Measurements from ENCODE around the gene CXCL13.
"Not testable (repeated sequence)": the region's sequence is repeated elsewhere in the genome, so short reads cannot be mapped to it uniquely, and the experiment has no call there.

The CXCL13 gene

GRCh38 chr4:77613267-77613666, 7.6 kb downstream of the CXCL13 start:
- DNase-seq = no peak

GRCh38 chr4:77615153-77615552, 9.5 kb downstream of the CXCL13 start:
- no peak for DNase-seq

GRCh38 chr4:77617203-77617602, 11.6 kb downstream of the CXCL13 start:
- no peak for DNase-seq

- no peak for DNase-seq
These were observed 13.0 kb downstream of the CXCL13 start for GRCh38 chr4:77618383-77619241.

- DNase-seq = no peak
These were observed 13.8 kb downstream of the CXCL13 start for GRCh38 chr4:77619408-77619807.

- no peak for DNase-seq
These were observed 15.6 kb downstream of the CXCL13 start for GRCh38 chr4:77621254-77621653.

- DNase-seq = no peak
These were observed 17.5 kb downstream of the CXCL13 start for GRCh38 chr4:77623091-77623490.

GRCh38 chr4:77624213-77624612, 18.6 kb downstream of the CXCL13 start:
- DNase-seq = no peak

- DNase-seq = no peak
These were observed 19.9 kb downstream of the CXCL13 start for GRCh38 chr4:77625485-77625884.

GRCh38 chr4:77629885-77630284, 24.3 kb downstream of the CXCL13 start:
- DNase-seq = no peak

- DNase-seq = no peak
These were observed 25.7 kb downstream of the CXCL13 start for GRCh38 chr4:77631276-77631675.

- DNase-seq = no peak
These were observed 28.6 kb downstream of the CXCL13 start for GRCh38 chr4:77634132-77634785.

GRCh38 chr4:77635246-77635645, 29.6 kb downstream of the CXCL13 start:
- no peak for DNase-seq

GRCh38 chr4:77635876-77636275, 30.3 kb downstream of the CXCL13 start:
- no peak for DNase-seq

- DNase-seq = no peak
These were observed 31.3 kb downstream of the CXCL13 start for GRCh38 chr4:77636902-77637301.

GRCh38 chr4:77644069-77644468, 38.4 kb downstream of the CXCL13 start:
- DNase-seq = not testable (repeated sequence)

GRCh38 chr4:77650787-77651186, 45.2 kb downstream of the CXCL13 start:
- DNase-seq = no peak

- DNase-seq = no peak
These were observed 46.2 kb downstream of the CXCL13 start for GRCh38 chr4:77651820-77652219.

GRCh38 chr4:77652237-77652897, 46.7 kb downstream of the CXCL13 start:
- DNase-seq = no peak

- no peak for DNase-seq
These were observed 47.6 kb downstream of the CXCL13 start for GRCh38 chr4:77653162-77653758.

GRCh38 chr4:77660318-77660717, 54.7 kb downstream of the CXCL13 start:
- not testable (repeated sequence) for DNase-seq
